Measurements from ENCODE around the gene MAGEF1. TPM values are rescaled to one million over a fixed set of nuclear protein-coding genes. Genes with fewer than 3 reads are reported as not detected.
A peak's percentile ranks its signal among the peaks of the same experiment; 100 is the strongest.

Gene MAGEF1
- total and polyA plus RNA-seq, 10 donors: 16.5 to 42.1 (median 20.8) TPM

DNA sequence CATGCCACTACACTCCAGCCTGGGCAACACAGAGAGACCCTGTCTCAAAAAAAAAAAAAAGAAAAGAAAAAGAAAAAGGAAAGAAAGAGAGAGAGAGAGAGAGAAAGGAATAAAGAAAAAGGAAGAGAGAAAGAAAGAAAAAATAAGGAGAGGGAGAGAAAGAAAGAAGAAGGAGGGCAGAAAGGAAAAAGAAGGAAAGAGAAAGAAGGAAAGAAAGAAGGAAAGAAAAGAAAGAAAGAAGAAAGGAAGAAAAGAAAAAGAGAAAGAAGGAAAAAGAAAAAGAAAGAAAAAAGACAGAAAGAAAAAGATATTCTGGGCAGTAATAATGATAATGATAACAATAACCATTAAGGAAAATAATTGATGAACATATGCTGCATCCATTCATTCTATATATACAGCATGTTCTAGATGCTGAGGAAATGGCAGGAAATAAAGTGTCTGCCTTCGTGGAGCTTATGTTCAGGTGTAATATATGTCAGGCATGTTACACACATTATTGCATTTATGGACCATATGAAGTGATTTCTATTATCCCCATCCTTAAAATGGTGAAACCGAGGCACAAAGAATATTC lies 37.4 kb upstream of the MAGEF1 start:
- Histone ChIP-seq H3K36me3 (no peaks in the 10 kb centered on the region), H3K9me3 (no peaks in the 10 kb centered on the region), H3K27me3 (replicated peaks in 1 of 7) (peaks cover 0 to 41% (median 0%) of the 10 kb centered on the region in 7 donors), H3K4me1 (peaks cover 0 to 5% (median 0%) of the 10 kb centered on the region in 6 donors), H3K27ac (no peak overlapping the region), H3K4me3 (no peak overlapping the region)
- WGBS, 5 donors: 77 to 90% (median 84%) methylated on average over 2 of the region's 2 CpGs
- TF ChIP-seq POLR2A (IDR thresholded peaks at IDR 0.05): no peak
- TF ChIP-seq POLR2AphosphoS5 (IDR thresholded peaks at IDR 0.05): no peak
- TF ChIP-seq, protein P1, sequence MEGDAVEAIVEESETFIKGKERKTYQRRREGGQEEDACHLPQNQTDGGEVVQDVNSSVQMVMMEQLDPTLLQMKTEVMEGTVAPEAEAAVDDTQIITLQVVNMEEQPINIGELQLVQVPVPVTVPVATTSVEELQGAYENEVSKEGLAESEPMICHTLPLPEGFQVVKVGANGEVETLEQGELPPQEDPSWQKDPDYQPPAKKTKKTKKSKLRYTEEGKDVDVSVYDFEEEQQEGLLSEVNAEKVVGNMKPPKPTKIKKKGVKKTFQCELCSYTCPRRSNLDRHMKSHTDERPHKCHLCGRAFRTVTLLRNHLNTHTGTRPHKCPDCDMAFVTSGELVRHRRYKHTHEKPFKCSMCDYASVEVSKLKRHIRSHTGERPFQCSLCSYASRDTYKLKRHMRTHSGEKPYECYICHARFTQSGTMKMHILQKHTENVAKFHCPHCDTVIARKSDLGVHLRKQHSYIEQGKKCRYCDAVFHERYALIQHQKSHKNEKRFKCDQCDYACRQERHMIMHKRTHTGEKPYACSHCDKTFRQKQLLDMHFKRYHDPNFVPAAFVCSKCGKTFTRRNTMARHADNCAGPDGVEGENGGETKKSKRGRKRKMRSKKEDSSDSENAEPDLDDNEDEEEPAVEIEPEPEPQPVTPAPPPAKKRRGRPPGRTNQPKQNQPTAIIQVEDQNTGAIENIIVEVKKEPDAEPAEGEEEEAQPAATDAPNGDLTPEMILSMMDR (IDR thresholded peaks at IDR 0.05 in 8 of 11, conservative IDR thresholded peaks at IDR 0.05 in 3 of 11): no peak
- intact Hi-C loops (cut with DNase I; ENCODE audit: low total_unique reads): no loop called here
- DNase-seq: no peak

DNA sequence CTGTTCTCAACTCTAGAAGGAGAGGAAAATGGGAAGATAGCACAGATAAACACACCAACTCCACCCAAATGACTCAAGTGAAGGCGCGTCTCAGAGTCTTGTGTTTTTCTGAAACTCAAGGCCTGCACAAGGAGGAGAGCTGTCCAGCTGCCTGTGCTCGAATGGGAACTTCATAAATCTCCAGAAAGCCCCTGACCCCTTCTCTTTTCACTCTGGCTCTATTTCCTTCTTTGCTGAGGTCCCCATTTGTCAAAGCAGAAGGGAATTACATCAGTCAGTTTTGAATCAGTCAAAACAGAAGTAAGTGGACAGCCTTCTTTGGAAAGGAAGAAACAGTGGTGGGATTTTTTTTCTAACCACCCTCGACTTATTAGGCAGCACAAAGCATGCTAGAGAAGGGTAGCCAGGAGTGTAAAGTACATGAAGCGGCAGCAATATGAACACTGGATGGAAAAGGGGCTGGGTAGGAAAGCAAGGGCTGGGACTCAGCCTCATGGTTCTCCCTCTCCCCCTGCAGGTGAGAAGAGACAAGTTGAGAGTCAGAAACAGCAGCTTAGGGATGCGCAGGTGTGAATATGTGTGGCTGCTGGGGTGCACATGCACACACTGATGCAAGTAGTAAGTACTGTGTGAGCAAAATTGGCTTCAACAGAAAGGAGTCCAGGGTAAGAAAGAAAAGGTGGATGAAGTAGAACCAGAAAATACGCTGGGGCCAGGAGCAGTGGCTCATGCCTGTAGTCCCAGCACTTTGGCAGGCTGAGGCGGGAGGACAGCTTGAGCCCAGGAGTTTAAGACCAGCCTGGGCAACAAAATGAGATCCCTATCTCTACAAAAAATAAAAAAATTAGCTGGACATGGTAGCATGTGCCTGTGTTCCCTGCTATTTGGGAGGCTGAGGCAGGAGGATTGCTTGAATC lies 36.6 kb upstream of the MAGEF1 start:
- Histone ChIP-seq H3K36me3 (no peaks in the 10 kb centered on the region), H3K9me3 (no peaks in the 10 kb centered on the region), H3K27ac (no peak overlapping the region), H3K4me3 (no peak overlapping the region), H3K27me3 (replicated peaks in 1 of 7) (peaks cover 0 to 44% (median 0%) of the 10 kb centered on the region in 7 donors), H3K4me1 (peaks cover 0 to 5% (median 0%) of the 10 kb centered on the region in 6 donors)
- TF ChIP-seq POLR2A (IDR thresholded peaks at IDR 0.05) (no peak), POLR2AphosphoS5 (IDR thresholded peaks at IDR 0.05) (no peak)
- TF ChIP-seq, protein P1 (IDR thresholded peaks at IDR 0.05 in 8 of 11, conservative IDR thresholded peaks at IDR 0.05 in 3 of 11): no peak
- peak; percentile 31 for DNase-seq
- intact Hi-C loops (cut with DNase I; ENCODE audit: low total_unique reads): no loop called here
- WGBS, 5 donors: 61 to 75% (median 68%) methylated on average over 8 of the region's 8 CpGs

DNA sequence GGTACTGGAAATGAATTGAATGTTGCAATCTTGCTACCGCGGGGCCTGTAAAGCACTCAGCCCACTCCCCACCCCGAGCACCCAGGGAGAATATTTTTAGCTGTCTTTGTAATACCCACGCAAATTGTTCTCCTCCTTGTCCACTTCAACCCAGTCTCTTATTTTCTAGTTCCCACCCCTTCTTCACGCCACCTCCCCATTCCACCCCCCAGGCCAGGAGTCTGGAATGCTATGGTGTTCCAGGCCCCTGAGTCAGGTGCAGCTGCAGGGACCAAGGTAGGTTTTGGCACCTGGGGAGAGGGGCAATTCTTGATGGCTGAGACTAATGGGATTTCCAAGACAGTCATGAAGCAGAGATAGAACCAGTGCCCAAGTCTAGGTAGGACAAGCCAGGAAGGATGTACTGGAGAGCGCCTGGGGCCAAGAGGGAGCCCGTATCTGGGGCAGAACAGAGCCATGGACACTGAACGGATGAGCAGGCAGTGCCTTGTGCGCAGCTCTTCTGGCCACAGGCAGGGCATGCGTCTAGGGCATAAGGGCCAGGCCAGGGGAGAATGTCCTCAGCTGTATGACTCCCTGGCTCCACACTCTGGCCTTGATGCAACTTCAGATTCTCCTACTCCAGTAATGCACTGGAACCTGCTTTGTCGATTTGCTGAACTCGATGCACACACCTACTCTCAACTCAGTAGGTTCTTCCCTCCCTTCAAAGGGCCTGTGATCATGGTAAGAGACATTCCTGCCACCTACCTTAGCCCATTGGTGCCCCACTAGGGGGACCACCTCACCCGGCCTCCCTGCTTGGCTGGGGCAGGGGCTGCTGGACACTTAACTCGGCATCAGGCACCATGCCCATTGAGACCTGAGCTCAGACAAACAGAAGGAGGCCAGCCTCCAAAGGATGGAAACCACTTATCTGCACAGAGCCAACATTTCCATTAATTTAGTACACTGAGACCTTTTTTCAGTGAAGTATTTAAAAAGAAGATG lies 34.6 kb upstream of the MAGEF1 start:
- WGBS, 5 donors: 84 to 91% (median 87%) methylated on average over 14 of the region's 14 CpGs
- no peak overlapping the region for H3K4me3 ChIP-seq
- peaks cover 0 to 5% (median 0%) of the 10 kb centered on the region in 6 donors for H3K4me1 ChIP-seq
- no peaks in the 10 kb centered on the region for H3K9me3 ChIP-seq
- intact Hi-C loops (cut with DNase I; ENCODE audit: low total_unique reads): no loop called here
- no peak for TF ChIP-seq POLR2A (IDR thresholded peaks at IDR 0.05)
- no peak overlapping the region for H3K27ac ChIP-seq
- H3K27me3 ChIP-seq (replicated peaks in 1 of 7): peaks cover 0 to 44% (median 0%) of the 10 kb centered on the region in 7 donors
- DNase-seq: peak; percentile 62
- no peaks in the 10 kb centered on the region for H3K36me3 ChIP-seq

DNA sequence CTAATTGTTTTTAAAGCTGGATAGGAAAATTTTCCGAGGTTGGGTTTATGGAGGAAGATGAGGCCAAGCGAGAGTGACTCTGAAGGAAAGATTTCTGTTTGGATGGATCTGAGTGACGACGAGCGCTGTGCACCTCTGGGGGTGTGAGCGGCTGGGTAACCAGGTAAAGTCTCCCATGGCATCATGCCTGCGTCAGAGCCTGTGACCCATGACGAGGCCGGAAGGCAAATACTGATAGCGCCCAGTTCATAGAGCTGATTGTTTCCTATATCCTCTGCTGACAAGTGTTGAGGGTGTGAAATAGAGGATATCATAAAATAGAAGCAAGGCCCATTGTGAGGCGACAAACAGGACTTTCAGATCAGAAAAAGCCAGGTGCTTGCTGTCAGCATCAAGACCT lies 33.7 kb upstream of the MAGEF1 start:
- TF ChIP-seq POLR2AphosphoS5 (IDR thresholded peaks at IDR 0.05): no peak
- TF ChIP-seq, protein P1 (IDR thresholded peaks at IDR 0.05 in 8 of 11, conservative IDR thresholded peaks at IDR 0.05 in 3 of 11): no peak
- no peak for TF ChIP-seq POLR2A (IDR thresholded peaks at IDR 0.05)
- H3K4me1 ChIP-seq: peaks cover 0 to 5% (median 0%) of the 10 kb centered on the region in 6 donors
- no peaks in the 10 kb centered on the region for H3K9me3 ChIP-seq
- peak; percentile 39 for DNase-seq
- no peak overlapping the region for H3K27ac ChIP-seq
- intact Hi-C loops (cut with DNase I; ENCODE audit: low total_unique reads): no loop called here
- WGBS, 5 donors: 67 to 92% (median 81%) methylated on average over 11 of the region's 11 CpGs
- H3K4me3 ChIP-seq: no peak overlapping the region
- no peaks in the 10 kb centered on the region for H3K36me3 ChIP-seq
- peaks cover 0 to 39% (median 0%) of the 10 kb centered on the region in 7 donors for H3K27me3 ChIP-seq (replicated peaks in 1 of 7)
